HepG2 (cell line): Measurements from ENCODE around the gene MARVELD3. TPM values are rescaled to one million over a fixed set of nuclear protein-coding genes. Genes with fewer than 3 reads are reported as not detected.
A peak's percentile ranks its signal among the peaks of the same experiment; 100 is the strongest.

Source experiments
- AGO1 ChIP-seq: fragments of 200-400 bp; formaldehyde crosslinking; IDR thresholded peaks from 2 replicates; pipeline ENCODE4 v1.6.1; 2017; ENCODE audit warnings: mild to moderate bottlenecking, low read depth, low read length, moderate library complexity; ENCODE audit not compliant: poor library complexity, severe bottlenecking
- CENPX ChIP-seq: sonication (generic); formaldehyde crosslinking; IDR thresholded peaks from 2 replicates; pipeline ENCODE4 v1.9.0; 2021; ENCODE audit warnings: mild to moderate bottlenecking, missing genetic modification reagents, moderate library complexity
- CHD2 ChIP-seq: IDR thresholded peaks from 2 replicates; pipeline ENCODE4 v1.6.1; 2011; ENCODE audit warnings: low read depth, low read length, improper control_type of control experiment
- DDIT3 ChIP-seq: sonication (generic); formaldehyde crosslinking; IDR thresholded peaks from 2 replicates; pipeline ENCODE4 v1.4.0; 2020; ENCODE audit warnings: mild to moderate bottlenecking, missing genetic modification reagents
- HNF4G ChIP-seq, 2 experiments: sonication (generic) in 1 of 2; formaldehyde crosslinking in 1 of 2; IDR thresholded peaks; 2 replicates each; pipeline versions ENCODE4 v1.4.0 to v1.6.1; 2011 to 2020; ENCODE audit warnings: borderline replicate concordance in 2 of 2, low read depth in 2 of 2, mild to moderate bottlenecking in 2 of 2, low read length in 1 of 2, missing genetic modification reagents in 1 of 2, moderate library complexity in 1 of 2
- HNRNPLL ChIP-seq: fragments of 200-400 bp; formaldehyde crosslinking; IDR thresholded peaks from 2 replicates; pipeline ENCODE4 v1.6.1; 2017; ENCODE audit warnings: mild to moderate bottlenecking, low read depth, low read length; ENCODE audit not compliant: poor library complexity, severe bottlenecking
- HOXA3 ChIP-seq: sonication (generic); formaldehyde crosslinking; IDR thresholded peaks from 2 replicates; pipeline ENCODE4 v1.5.0; 2020; ENCODE audit warnings: missing genetic modification reagents
- KMT2B ChIP-seq: IDR thresholded peaks from 2 replicates; pipeline ENCODE4 v1.6.1; 2016; ENCODE audit warnings: missing genetic modification reagents, missing compliant biosample characterization
- ONECUT2 ChIP-seq: sonication (generic); formaldehyde crosslinking; IDR thresholded peaks from 2 replicates; pipeline ENCODE4 v1.4.0; 2020; ENCODE audit warnings: missing genetic modification reagents
- PCBP2 ChIP-seq: fragments of 200-400 bp; formaldehyde crosslinking; optimal IDR thresholded peaks from 2 replicates; pipeline ENCODE3; 2018; ENCODE audit warnings: low read length, low read depth; ENCODE audit not compliant: poor library complexity, severe bottlenecking
- SNAPC5 ChIP-seq: sonication (generic); formaldehyde crosslinking; IDR thresholded peaks from 2 replicates; pipeline ENCODE4 v1.8.1; 2023; ENCODE audit warnings: mild to moderate bottlenecking, missing genetic modification reagents, borderline replicate concordance
- TFAP4 ChIP-seq: sonication (generic); IDR thresholded peaks from 2 replicates; pipeline ENCODE4 v1.6.1; 2016; ENCODE audit warnings: low read depth, borderline replicate concordance
- ZNF331 ChIP-seq: sonication (generic); formaldehyde crosslinking; IDR thresholded peaks from 2 replicates; pipeline ENCODE4 v1.4.0; 2020; ENCODE audit warnings: missing genetic modification reagents
- ZNF550 ChIP-seq: sonication (generic); formaldehyde crosslinking; IDR thresholded peaks from 2 replicates; pipeline ENCODE4 v1.4.0; 2020; ENCODE audit warnings: mild to moderate bottlenecking, missing genetic modification reagents, borderline replicate concordance
- ZNF574 ChIP-seq: sonication (generic); formaldehyde crosslinking; IDR thresholded peaks from 2 replicates; pipeline ENCODE4 v1.4.0; 2020; ENCODE audit warnings: missing genetic modification reagents
- ZNF672 ChIP-seq: sonication (generic); formaldehyde crosslinking; IDR thresholded peaks from 2 replicates; pipeline ENCODE4 v1.8.1; 2022; ENCODE audit warnings: missing genetic modification reagents
- ZNF704 ChIP-seq: sonication (generic); formaldehyde crosslinking; IDR thresholded peaks from 2 replicates; pipeline ENCODE4 v1.8.1; 2023; ENCODE audit warnings: mild to moderate bottlenecking, inconsistent platforms, moderate library complexity, missing genetic modification reagents, borderline replicate concordance
- ZNF777 ChIP-seq: sonication (generic); formaldehyde crosslinking; IDR thresholded peaks from 2 replicates; pipeline ENCODE4 v1.4.0; 2020; ENCODE audit warnings: missing genetic modification reagents
- ZNF800 ChIP-seq: sonication (generic); formaldehyde crosslinking; IDR thresholded peaks from 2 replicates; pipeline ENCODE4 v1.4.0; 2020; ENCODE audit warnings: missing genetic modification reagents
- ZSCAN22 ChIP-seq: sonication (generic); formaldehyde crosslinking; IDR thresholded peaks from 2 replicates; pipeline ENCODE4 v1.4.0; 2020; ENCODE audit warnings: mild to moderate bottlenecking, missing genetic modification reagents
- ZSCAN30 ChIP-seq: sonication (generic); formaldehyde crosslinking; IDR thresholded peaks from 2 replicates; pipeline ENCODE4 v1.5.0; 2020; ENCODE audit warnings: mild to moderate bottlenecking, missing genetic modification reagents
- polyA plus RNA-seq, 8 experiments: library from polyadenylated mRNA; depleted of rRNA in 3 of 8; stranded (reverse) in 7 of 8; unstranded in 1 of 8; fragments of >200 nt; fragmentation: Illumina TruSeq in 4 of 8; extraction: Trizol in 4 of 8; gene quantifications; 2 replicates each; pipeline versions ENCODE4 v1.2.1 to v1.2.3, GENCODE V29; 2011 to 2016; ENCODE audit warnings: low read depth in 4 of 8, missing spikeins in 1 of 8, mixed read lengths in 1 of 8; ENCODE audit not compliant: insufficient read depth in 1 of 8
- total RNA-seq, 5 experiments: library from RNA; depleted of rRNA; stranded (reverse); fragments of >200 nt; fragmentation: Illumina TruSeq; extraction: Trizol; gene quantifications; 2 replicates each; pipeline ENCODE4 v1.2.3, GENCODE V29; 2016; ENCODE audit warnings: low read depth in 1 of 5

The MARVELD3 gene
- total and polyA plus RNA-seq, 2 of the 13 experiments (the other 11 are each of a cell fraction or from before 2014, with no cell fraction given), result 4.8 to 5.6 TPM

GRCh38 chr16:71594000-71594646 lies 31.9 kb upstream of the MARVELD3 start (continued):
- peak; percentile 61 for TF ChIP-seq ZNF574 (CRISPR knock-in tag)
- TF ChIP-seq ZNF672, result no peak
- no peak for TF ChIP-seq CHD2
- TF ChIP-seq ONECUT2 (CRISPR knock-in tag), result peak; percentile 85
- TF ChIP-seq ZNF704 (CRISPR knock-in tag), result no peak
- TF ChIP-seq ZSCAN30 (CRISPR knock-in tag), result no peak
- peak; percentile 70 for TF ChIP-seq ZNF331 (CRISPR knock-in tag)
- no peak for TF ChIP-seq ZNF777 (CRISPR knock-in tag)
- TF ChIP-seq ZSCAN22, result no peak
- TF ChIP-seq HNRNPLL, result no peak
- TF ChIP-seq KMT2B, result no peak
- TF ChIP-seq HNF4G (IDR thresholded peaks at IDR 0.05; ENCODE audit: borderline replicate concordance, low read depth, low read length), result peak; percentile 79; the same call in 1 of the 2 replicates
- TF ChIP-seq HNF4G (CRISPR knock-in tag; IDR thresholded peaks at IDR 0.05; ENCODE audit: borderline replicate concordance, low read depth), result no peak
- no peak; the same call in 1 of the 2 replicates for TF ChIP-seq TFAP4
- TF ChIP-seq PCBP2, result no peak
- peak; percentile 99 for TF ChIP-seq DDIT3 (CRISPR knock-in tag)
- TF ChIP-seq AGO1, result no peak
- no peak for TF ChIP-seq CENPX
- peak; percentile 56; the same call in 1 of the 2 replicates for TF ChIP-seq HOXA3 (CRISPR knock-in tag)
- TF ChIP-seq SNAPC5, result no peak
- TF ChIP-seq ZNF800 (CRISPR knock-in tag), result no peak
- TF ChIP-seq ZNF550 (CRISPR knock-in tag), result no peak
